HCT116 (cell line): ENCODE measurements around the gene TOMM40. TPM values are rescaled to one million over a fixed set of nuclear protein-coding genes. Genes with fewer than 3 reads are reported as not detected.

Experiments
- ATAC-seq: fragments of 200-7000 bp; cut with Tn5 transposase; 2 replicates; pipeline ENCODE4 v1.9.1; 2020; ENCODE audit warnings: mild to moderate bottlenecking, moderate library complexity
- BruUV-seq: library from RNA; stranded (reverse); fragments of 400-500 nt; replicated peaks from 2 replicates; lab custom pipeline; 2021; lab: Mats Ljungman, UMichigan
- CTCF ChIA-PET: fragments of 300-600 bp; sonication (Branson Sonifier 250); formaldehyde crosslinking; loops from one replicate; lab custom pipeline; 2021; ENCODE audit warnings: antibody characterized with exemption; lab: Charles Lee
- POLR2A ChIA-PET: fragments of 300-600, 350-600 bp; sonication (Branson Sonifier 250); formaldehyde crosslinking; loops from one replicate; lab custom pipeline; 2021; ENCODE audit warnings: antibody characterized with exemption; lab: Charles Lee
- RAD21 ChIA-PET, 2 experiments: fragments of 300-600 bp; sonication (Branson Sonifier 250); formaldehyde crosslinking; loops; one replicate each; lab custom pipeline; 2023; ENCODE audit warnings: low total read pairs in 2 of 2; ENCODE audit not compliant: uncharacterized antibody in 2 of 2, unreplicated experiment in 2 of 2, low non-redundant PET in 1 of 2; lab: Charles Lee
- DNase-seq: peaks from one replicate; pipeline ENCODE4 v3.0.0-alpha.2; 2010; ENCODE audit warnings: low read depth, low spot score
- H2AFZ ChIP-seq: fragments of 200-600 bp; shearing (Covaris generic), sonication (generic); 2 replicates; pipeline ENCODE4 v1.6.1; 2017; ENCODE audit warnings: low read depth, mixed run types, mixed read lengths, antibody characterized with exemption, low read length; ENCODE audit not compliant: poor library complexity, severe bottlenecking
- H3K27ac ChIP-seq: 2 replicates; pipeline ENCODE4 v1.5.1; 2012; ENCODE audit warnings: low read depth, low read length
- H3K27me3 ChIP-seq: fragments of 200-600 bp; sonication (generic); 2 replicates; pipeline ENCODE4 v1.6.1; 2016; ENCODE audit warnings: mixed run types, low read length, mixed read lengths; ENCODE audit not compliant: insufficient read depth
- H3K36me3 ChIP-seq, 2 experiments: fragments of 200-500 bp in 1 of 2; fragments of 200-600 bp in 1 of 2; sonication (Bioruptor generic) in 1 of 2; sonication (generic) in 1 of 2; 2 replicates each; pipeline versions ENCODE4 v1.5.1 to v1.6.1; 2014 to 2016; ENCODE audit warnings: low read length in 2 of 2, inconsistent platforms in 1 of 2, mixed read lengths in 1 of 2, mixed run types in 1 of 2; ENCODE audit not compliant: insufficient read depth in 2 of 2, control insufficient read depth in 1 of 2
- H3K4me1 ChIP-seq, 2 experiments: fragments of 200-600 bp in 1 of 2; sonication (generic) in 1 of 2; 2 replicates each; pipeline versions ENCODE4 v1.5.1 to v1.6.1; 2012 to 2017; ENCODE audit warnings: low read length in 2 of 2, inconsistent platforms in 1 of 2, mild to moderate bottlenecking in 1 of 2, mixed read lengths in 1 of 2, mixed run types in 1 of 2, moderate library complexity in 1 of 2; ENCODE audit not compliant: insufficient read depth in 2 of 2, control insufficient read depth in 1 of 2
- H3K4me2 ChIP-seq: fragments of 200-600 bp; sonication (generic); 2 replicates; pipeline ENCODE4 v1.6.1; 2017; ENCODE audit warnings: mixed run types, low read length, mixed read lengths
- H3K4me3 ChIP-seq, 2 experiments: fragments of 200-600 bp in 1 of 2; sonication (generic) in 1 of 2; replicated peaks in 1 of 2; 2 replicates each; pipeline ENCODE4 v1.5.1; 2011 to 2016; ENCODE audit warnings: low read length in 2 of 2, control low read depth in 1 of 2, low read depth in 1 of 2, mild to moderate bottlenecking in 1 of 2, mixed read lengths in 1 of 2, mixed run types in 1 of 2
- H3K79me2 ChIP-seq: fragments of 200-600 bp; sonication (generic); 2 replicates; pipeline ENCODE4 v1.6.1; 2017; ENCODE audit warnings: mild to moderate bottlenecking, mixed run types, low read length, moderate library complexity, mixed read lengths; ENCODE audit not compliant: insufficient read depth
- H3K9ac ChIP-seq: fragments of 200-600 bp; sonication (generic); 2 replicates; pipeline ENCODE4 v1.6.1; 2016; ENCODE audit warnings: low read length, mixed read lengths
- H3K9me2 ChIP-seq: fragments of 200-600 bp; sonication (generic), shearing (Covaris generic); 2 replicates; pipeline ENCODE4 v1.6.1; 2017; ENCODE audit warnings: mixed run types, mild to moderate bottlenecking, moderate library complexity; ENCODE audit not compliant: insufficient read depth
- H3K9me3 ChIP-seq, 2 experiments: fragments of 200-500 bp in 1 of 2; fragments of 200-600 bp in 1 of 2; sonication (Bioruptor generic) in 1 of 2; sonication (generic) in 1 of 2; 2 replicates each; pipeline ENCODE4 v1.6.1; 2014 to 2017; ENCODE audit warnings: low read length in 2 of 2, mixed read lengths in 2 of 2, inconsistent platforms in 1 of 2, low read depth in 1 of 2, mild to moderate bottlenecking in 1 of 2, mixed run types in 1 of 2, moderate library complexity in 1 of 2; ENCODE audit not compliant: control insufficient read depth in 1 of 2, insufficient read depth in 1 of 2
- H4K20me1 ChIP-seq: fragments of 200-600 bp; sonication (generic), shearing (Covaris generic); 2 replicates; pipeline ENCODE4 v1.6.1; 2017; ENCODE audit warnings: mixed run types, mild to moderate bottlenecking, moderate library complexity; ENCODE audit not compliant: insufficient read depth
- EZH2 ChIP-seq: fragments of 200-600 bp; sonication (generic); IDR thresholded peaks from 2 replicates; pipeline ENCODE4 v1.6.1; 2017; ENCODE audit warnings: antibody characterized with exemption, mixed run types
- POLR2AphosphoS5 ChIP-seq: IDR thresholded peaks from 2 replicates; pipeline ENCODE4 v1.6.1; 2011; ENCODE audit warnings: mild to moderate bottlenecking, low read depth, low read length, moderate library complexity
- RAD21 ChIP-seq: IDR thresholded peaks from 2 replicates; pipeline ENCODE4 v1.6.1; 2012; ENCODE audit warnings: low read depth, mild to moderate bottlenecking
- SIN3A ChIP-seq: IDR thresholded peaks from 2 replicates; pipeline ENCODE4 v1.6.1; 2012; ENCODE audit warnings: low read depth
- SP1 ChIP-seq: IDR thresholded peaks from 2 replicates; pipeline ENCODE4 v1.6.1; 2012; ENCODE audit warnings: low read depth
- ZNF274 ChIP-seq: fragments of 200-500 bp; sonication (Bioruptor generic); IDR thresholded peaks from 2 replicates; pipeline ENCODE4 v1.6.1; 2014; ENCODE audit warnings: mild to moderate bottlenecking, low read depth, low read length, inconsistent platforms
- intact Hi-C: fragments of 100-400 bp; cut with micrococcal nuclease; formaldehyde crosslinking; loops from 2 replicates; pipeline ENCODE4 v1.10.0; 2022
- total RNA-seq: library from RNA; stranded (reverse); gene quantifications from one replicate; pipeline ENCODE4 v1.2.1, GENCODE V29; 2021; ENCODE audit not compliant: unreplicated experiment
- TF ChIP-seq, protein P1 (sequence below), 3 experiments: fragments of 200-600 bp in 1 of 3; sonication (generic) in 1 of 3; IDR thresholded peaks in 2 of 3; conservative IDR thresholded peaks in 1 of 3; 2 replicates each; pipeline ENCODE4 v1.5.1; 2012 to 2017; ENCODE audit warnings: low read depth in 2 of 3, low read length in 2 of 3, antibody characterized with exemption in 1 of 3, borderline replicate concordance in 1 of 3, control low read depth in 1 of 3, mild to moderate bottlenecking in 1 of 3, mixed read lengths in 1 of 3, mixed run types in 1 of 3, moderate library complexity in 1 of 3; ENCODE audit not compliant: insufficient read depth in 1 of 3

Gene TOMM40
- total RNA-seq, 1 experiment from 2014 or later: 178 TPM

- peaks cover 12 to 30% of the 10 kb centered on the region in 2 experiments; a peak in 3 of 4 replicates for H3K36me3 ChIP-seq
- H3K27ac ChIP-seq: peak overlapping the region; percentile 37
- H3K4me3 ChIP-seq: no peak overlapping the region
- no peaks in the 10 kb centered on the region for H3K27me3 ChIP-seq
- H3K9me2 ChIP-seq: no peaks in the 10 kb centered on the region
- no peak overlapping the region for H3K9ac ChIP-seq
- no peak overlapping the region for H2AFZ ChIP-seq
- ATAC-seq: peak; percentile 25; the same call in 1 of the 2 replicates
- intact Hi-C loops: loop anchor here (5.0 kb wide), 1 partner anchor 153 kb away; no protein-coding TSS in a partner anchor
- H3K4me2 ChIP-seq: no peak overlapping the region
- BruUV-seq: no TSS peak
- H3K79me2 ChIP-seq: peaks cover 7% of the 10 kb centered on the region; the same call in 1 of the 2 replicates
- peaks cover 4 to 32% of the 10 kb centered on the region in 2 experiments; a peak in 3 of 4 replicates for H3K4me1 ChIP-seq
- ChIA-PET RAD21 (interaction anchor here in 1 of 2 experiments (1.5 kb wide), 1 partner anchor 48 kb away, joined by 3 read pairs; no protein-coding TSS in a partner anchor), CTCF (interaction anchor here (0.5 to 1.7 kb wide), 5 partner anchors 14 to 204 kb away, joined by 3 to 9 read pairs (median 5); partner anchors contain the start of gene TOMM40), POLR2A (interaction anchor here (0.7 kb wide), 1 partner anchor 50 kb away, joined by 4 read pairs; no protein-coding TSS in a partner anchor)
- no peak for DNase-seq
- H4K20me1 ChIP-seq: no peaks in the 10 kb centered on the region
- no peaks in the 10 kb centered on the region for H3K9me3 ChIP-seq
- TF ChIP-seq, protein P1, sequence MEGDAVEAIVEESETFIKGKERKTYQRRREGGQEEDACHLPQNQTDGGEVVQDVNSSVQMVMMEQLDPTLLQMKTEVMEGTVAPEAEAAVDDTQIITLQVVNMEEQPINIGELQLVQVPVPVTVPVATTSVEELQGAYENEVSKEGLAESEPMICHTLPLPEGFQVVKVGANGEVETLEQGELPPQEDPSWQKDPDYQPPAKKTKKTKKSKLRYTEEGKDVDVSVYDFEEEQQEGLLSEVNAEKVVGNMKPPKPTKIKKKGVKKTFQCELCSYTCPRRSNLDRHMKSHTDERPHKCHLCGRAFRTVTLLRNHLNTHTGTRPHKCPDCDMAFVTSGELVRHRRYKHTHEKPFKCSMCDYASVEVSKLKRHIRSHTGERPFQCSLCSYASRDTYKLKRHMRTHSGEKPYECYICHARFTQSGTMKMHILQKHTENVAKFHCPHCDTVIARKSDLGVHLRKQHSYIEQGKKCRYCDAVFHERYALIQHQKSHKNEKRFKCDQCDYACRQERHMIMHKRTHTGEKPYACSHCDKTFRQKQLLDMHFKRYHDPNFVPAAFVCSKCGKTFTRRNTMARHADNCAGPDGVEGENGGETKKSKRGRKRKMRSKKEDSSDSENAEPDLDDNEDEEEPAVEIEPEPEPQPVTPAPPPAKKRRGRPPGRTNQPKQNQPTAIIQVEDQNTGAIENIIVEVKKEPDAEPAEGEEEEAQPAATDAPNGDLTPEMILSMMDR (IDR thresholded peaks at IDR 0.05 in 2 of 3, conservative IDR thresholded peaks at IDR 0.05 in 1 of 3; ENCODE audit: borderline replicate concordance in 1 of 3, insufficient read depth in 1 of 3, low read depth in 2 of 3, low read length in 2 of 3): peak; percentile 14 to 72 (median 64); a peak in 5 of 6 replicates
- TF ChIP-seq RAD21 (peak; percentile 22; the same call in 1 of the 2 replicates), SP1 (no peak), EZH2 (no peak), ZNF274 (no peak), POLR2AphosphoS5 (peak; percentile 30; the same call in 1 of the 2 replicates), SIN3A (no peak)
Observed at GRCh38 chr19:44904426-44904994, 13.5 kb downstream of the TOMM40 start.
